ENCODE data around the gene ZNF346. TPM values are rescaled to one million over a fixed set of nuclear protein-coding genes. Genes with fewer than 3 reads are reported as not detected.
"Not testable (repeated sequence)": the region's sequence is repeated elsewhere in the genome, so short reads cannot be mapped to it uniquely, and the experiment has no call there.

Gene ZNF346
- total RNA-seq, 1 experiment from 2014 or later: 27.3 TPM

DNA sequence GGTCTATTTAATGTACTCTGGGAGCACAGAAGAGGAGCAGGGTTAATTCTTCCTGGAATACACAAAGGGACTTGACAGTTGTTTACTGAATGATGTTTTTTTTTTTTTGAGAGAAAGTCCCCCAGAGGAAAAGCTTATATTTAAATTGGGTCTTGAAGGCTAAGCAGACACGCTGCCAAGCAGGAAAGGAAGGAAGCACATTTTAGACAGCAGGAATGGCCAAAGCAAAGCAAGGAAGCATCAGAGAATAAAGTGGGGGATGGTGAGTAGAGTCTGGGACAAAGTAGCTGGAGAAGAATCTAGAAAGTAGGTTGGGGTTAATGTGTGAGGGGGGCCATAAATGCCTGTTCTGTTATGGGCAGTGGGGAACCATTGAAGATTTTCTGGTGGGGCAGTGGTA is 21.5 kb downstream of the ZNF346 start:
- TF ChIP-seq EZH2 (IDR thresholded peaks at IDR 0.05; ENCODE audit: borderline replicate concordance, low read depth, low read length, poor library complexity, severe bottlenecking): no peak
- TF ChIP-seq, protein P1, sequence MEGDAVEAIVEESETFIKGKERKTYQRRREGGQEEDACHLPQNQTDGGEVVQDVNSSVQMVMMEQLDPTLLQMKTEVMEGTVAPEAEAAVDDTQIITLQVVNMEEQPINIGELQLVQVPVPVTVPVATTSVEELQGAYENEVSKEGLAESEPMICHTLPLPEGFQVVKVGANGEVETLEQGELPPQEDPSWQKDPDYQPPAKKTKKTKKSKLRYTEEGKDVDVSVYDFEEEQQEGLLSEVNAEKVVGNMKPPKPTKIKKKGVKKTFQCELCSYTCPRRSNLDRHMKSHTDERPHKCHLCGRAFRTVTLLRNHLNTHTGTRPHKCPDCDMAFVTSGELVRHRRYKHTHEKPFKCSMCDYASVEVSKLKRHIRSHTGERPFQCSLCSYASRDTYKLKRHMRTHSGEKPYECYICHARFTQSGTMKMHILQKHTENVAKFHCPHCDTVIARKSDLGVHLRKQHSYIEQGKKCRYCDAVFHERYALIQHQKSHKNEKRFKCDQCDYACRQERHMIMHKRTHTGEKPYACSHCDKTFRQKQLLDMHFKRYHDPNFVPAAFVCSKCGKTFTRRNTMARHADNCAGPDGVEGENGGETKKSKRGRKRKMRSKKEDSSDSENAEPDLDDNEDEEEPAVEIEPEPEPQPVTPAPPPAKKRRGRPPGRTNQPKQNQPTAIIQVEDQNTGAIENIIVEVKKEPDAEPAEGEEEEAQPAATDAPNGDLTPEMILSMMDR (conservative IDR thresholded peaks at IDR 0.05; ENCODE audit: low read depth, low read length): no peak
- H3K27ac ChIP-seq (ENCODE audit: low read depth, low read length, poor library complexity, severe bottlenecking): no peak overlapping the region
- BruUV-seq (replicated peaks): no TSS peak
- intact Hi-C loops (cut with micrococcal nuclease; ENCODE audit: unreplicated experiment): no loop called here
- ChIA-PET CTCF (no interaction called here), POLR2A (ENCODE audit: low non-redundant PET) (interaction anchor here (0.6 kb wide), 1 partner anchor 454 kb away, joined by 4 read pairs; no protein-coding TSS in a partner anchor)
- H3K9me3 ChIP-seq (ENCODE audit: low read depth, low read length, poor library complexity, severe bottlenecking): no peaks in the 10 kb centered on the region
- H3K4me1 ChIP-seq (ENCODE audit: insufficient read depth, low read length, poor library complexity, severe bottlenecking): no peaks in the 10 kb centered on the region
- DNase-seq (ENCODE audit: low spot score): no peak
- H3K27me3 ChIP-seq (replicated peaks; ENCODE audit: insufficient read depth, low read depth, low read length, poor library complexity): no peaks in the 10 kb centered on the region
- H3K36me3 ChIP-seq (ENCODE audit: insufficient read depth, low read length, poor library complexity, severe bottlenecking): peaks cover 39% of the 10 kb centered on the region
- no peak overlapping the region for H3K4me3 ChIP-seq (ENCODE audit: low read depth, low read length, poor library complexity, severe bottlenecking)

DNA sequence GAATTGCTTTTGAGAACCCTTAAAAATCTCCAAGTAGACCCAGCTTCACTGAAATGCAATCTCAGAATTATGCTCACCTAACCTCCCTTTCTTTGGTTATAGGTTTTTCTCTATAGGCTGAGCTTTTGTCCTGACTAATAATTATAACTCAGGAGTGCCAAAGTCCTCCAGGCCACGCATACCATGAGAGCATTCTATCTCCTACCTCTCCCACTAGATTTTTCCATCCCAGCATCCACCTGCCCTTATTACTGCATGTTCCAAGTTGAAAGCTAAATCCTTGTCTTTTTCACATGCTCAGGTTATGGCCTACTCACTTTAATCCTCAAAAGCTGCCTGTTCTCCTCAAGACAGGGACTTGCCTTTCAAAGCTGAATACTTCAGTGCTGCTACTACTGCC is 22.1 kb downstream of the ZNF346 start:
- no peak for TF ChIP-seq EZH2 (IDR thresholded peaks at IDR 0.05; ENCODE audit: borderline replicate concordance, low read depth, low read length, poor library complexity, severe bottlenecking)
- TF ChIP-seq, protein P1 (conservative IDR thresholded peaks at IDR 0.05; ENCODE audit: low read depth, low read length): no peak
- Histone ChIP-seq H3K27me3 (replicated peaks; ENCODE audit: insufficient read depth, low read depth, low read length, poor library complexity) (no peaks in the 10 kb centered on the region), H3K4me3 (ENCODE audit: low read depth, low read length, poor library complexity, severe bottlenecking) (no peak overlapping the region), H3K36me3 (ENCODE audit: insufficient read depth, low read length, poor library complexity, severe bottlenecking) (peaks cover 39% of the 10 kb centered on the region), H3K9me3 (ENCODE audit: low read depth, low read length, poor library complexity, severe bottlenecking) (no peaks in the 10 kb centered on the region), H3K27ac (ENCODE audit: low read depth, low read length, poor library complexity, severe bottlenecking) (no peak overlapping the region), H3K4me1 (ENCODE audit: insufficient read depth, low read length, poor library complexity, severe bottlenecking) (no peaks in the 10 kb centered on the region)
- intact Hi-C loops (cut with micrococcal nuclease; ENCODE audit: unreplicated experiment): no loop called here
- POLR2A ChIA-PET (ENCODE audit: low non-redundant PET): interaction anchor here (0.6 kb wide), 1 partner anchor 453 kb away, joined by 4 read pairs; no protein-coding TSS in a partner anchor
- no TSS peak for BruUV-seq (replicated peaks)
- CTCF ChIA-PET: no interaction called here
- no peak for DNase-seq (ENCODE audit: low spot score)

DNA sequence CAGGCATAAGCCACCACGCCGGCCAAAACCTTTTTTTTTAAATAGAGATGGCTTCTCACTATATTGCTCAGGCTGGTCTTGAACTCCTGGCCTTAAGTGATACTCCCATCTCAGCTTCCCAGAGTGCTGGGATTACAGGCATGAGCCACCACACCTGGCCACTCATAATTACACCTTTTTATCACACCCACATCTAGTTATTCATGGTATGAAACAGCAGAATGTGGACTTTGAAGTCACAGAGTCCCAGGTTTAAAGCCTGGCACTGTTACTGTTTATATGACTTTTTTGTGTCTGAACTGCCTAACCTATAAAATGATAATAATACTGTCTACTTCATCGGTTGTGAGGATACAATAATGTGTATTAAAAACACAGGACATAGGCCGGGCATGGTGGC is 23.1 kb downstream of the ZNF346 start:
- Histone ChIP-seq H3K36me3 (ENCODE audit: insufficient read depth, low read length, poor library complexity, severe bottlenecking) (peaks cover 39% of the 10 kb centered on the region), H3K27ac (ENCODE audit: low read depth, low read length, poor library complexity, severe bottlenecking) (no peak overlapping the region), H3K4me3 (ENCODE audit: low read depth, low read length, poor library complexity, severe bottlenecking) (no peak overlapping the region), H3K27me3 (replicated peaks; ENCODE audit: insufficient read depth, low read depth, low read length, poor library complexity) (no peaks in the 10 kb centered on the region), H3K9me3 (ENCODE audit: low read depth, low read length, poor library complexity, severe bottlenecking) (no peaks in the 10 kb centered on the region), H3K4me1 (ENCODE audit: insufficient read depth, low read length, poor library complexity, severe bottlenecking) (no peaks in the 10 kb centered on the region)
- CTCF ChIA-PET: no interaction called here
- TF ChIP-seq EZH2 (IDR thresholded peaks at IDR 0.05; ENCODE audit: borderline replicate concordance, low read depth, low read length, poor library complexity, severe bottlenecking): no peak
- TF ChIP-seq, protein P1 (conservative IDR thresholded peaks at IDR 0.05; ENCODE audit: low read depth, low read length): no peak
- POLR2A ChIA-PET (ENCODE audit: low non-redundant PET): no interaction called here
- intact Hi-C loops (cut with micrococcal nuclease; ENCODE audit: unreplicated experiment): no loop called here
- BruUV-seq (replicated peaks): no TSS peak
- DNase-seq (ENCODE audit: low spot score): no peak

DNA sequence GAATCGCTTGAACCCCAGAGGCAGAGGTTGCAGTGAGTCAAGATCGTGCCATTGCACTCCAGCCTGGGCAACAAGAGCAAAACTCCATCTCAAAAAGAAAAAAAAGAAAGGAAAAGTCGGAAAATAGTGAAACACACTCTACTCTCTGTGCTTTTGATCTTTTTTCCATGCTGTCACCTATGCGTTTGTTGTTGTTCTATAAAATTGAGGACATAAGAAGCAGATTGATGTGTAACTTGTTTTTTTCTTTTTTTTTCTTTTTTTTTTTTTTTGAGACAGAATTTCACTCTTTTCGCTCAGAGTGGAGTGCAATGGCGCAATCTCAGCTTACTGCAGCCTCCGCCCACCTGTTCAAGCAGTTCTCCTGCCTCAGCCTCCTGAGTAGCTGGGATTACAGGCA is 26.0 kb downstream of the ZNF346 start:
- H3K4me1 ChIP-seq (ENCODE audit: insufficient read depth, low read length, poor library complexity, severe bottlenecking); H3K27ac ChIP-seq (ENCODE audit: low read depth, low read length, poor library complexity, severe bottlenecking); H3K27me3 ChIP-seq (replicated peaks; ENCODE audit: insufficient read depth, low read depth, low read length, poor library complexity); POLR2A ChIA-PET (ENCODE audit: low non-redundant PET); H3K4me3 ChIP-seq (ENCODE audit: low read depth, low read length, poor library complexity, severe bottlenecking); BruUV-seq (replicated peaks); H3K9me3 ChIP-seq (ENCODE audit: low read depth, low read length, poor library complexity, severe bottlenecking); DNase-seq (ENCODE audit: low spot score); intact Hi-C loops (cut with micrococcal nuclease; ENCODE audit: unreplicated experiment): not testable (repeated sequence)
- H3K36me3 ChIP-seq (ENCODE audit: insufficient read depth, low read length, poor library complexity, severe bottlenecking): peaks cover 33% of the 10 kb centered on the region
- CTCF ChIA-PET: interaction anchor here (0.7 kb wide), 1 partner anchor 64 kb away, joined by 6 read pairs; no protein-coding TSS in a partner anchor

All from A673 (cell line).